Mucosa of stomach (tissue), 1 donor: ENCODE data around the gene IL6R.
A peak's percentile ranks its signal among the peaks of the same experiment; 100 is the strongest.

ENCODE experiments used
- H3K27me3 ChIP-seq: one replicate; pipeline ENCODE4 v1.7.0; 2013; ENCODE audit warnings: mild to moderate bottlenecking, low read length; ENCODE audit not compliant: control insufficient read depth, insufficient read depth
- H3K36me3 ChIP-seq: one replicate; pipeline ENCODE4 v1.7.0; 2013; ENCODE audit warnings: low read length; ENCODE audit not compliant: control insufficient read depth, insufficient read depth
- H3K4me1 ChIP-seq: one replicate; pipeline ENCODE4 v1.7.0; 2013; ENCODE audit warnings: mild to moderate bottlenecking, low read length; ENCODE audit not compliant: control insufficient read depth, insufficient read depth
- H3K4me3 ChIP-seq: one replicate; pipeline ENCODE4 v1.7.0; 2013; ENCODE audit warnings: low read length
- H3K9ac ChIP-seq: one replicate; pipeline ENCODE4 v1.7.0; 2013; ENCODE audit warnings: mild to moderate bottlenecking, low read length, moderate library complexity
- H3K9me3 ChIP-seq: one replicate; pipeline ENCODE4 v1.7.0; 2013; ENCODE audit warnings: mild to moderate bottlenecking, low read length, moderate library complexity; ENCODE audit not compliant: control insufficient read depth
- donor health status: Pancreatic carcinoma.

IL6R gene

GRCh38 chr1:154408174-154408777, 3.1 kb downstream of the IL6R start:
- peak overlapping the region; percentile 84 for H3K9ac ChIP-seq
- H3K4me3 ChIP-seq, result peak overlapping the region; percentile 88
- peaks cover 40% of the 10 kb centered on the region for H3K4me1 ChIP-seq
- no peaks in the 10 kb centered on the region for H3K27me3 ChIP-seq
- H3K9me3 ChIP-seq, result no peaks in the 10 kb centered on the region
- H3K36me3 ChIP-seq, result no peaks in the 10 kb centered on the region

- H3K9me3 ChIP-seq, result no peaks in the 10 kb centered on the region
- H3K27me3 ChIP-seq, result no peaks in the 10 kb centered on the region
- H3K9ac ChIP-seq, result no peak overlapping the region
- no peak overlapping the region for H3K4me3 ChIP-seq
- H3K4me1 ChIP-seq, result peaks cover 46% of the 10 kb centered on the region
- no peaks in the 10 kb centered on the region for H3K36me3 ChIP-seq
These were observed 5.2 kb downstream of the IL6R start for GRCh38 chr1:154410185-154410827.

GRCh38 chr1:154411525-154411924, 6.4 kb downstream of the IL6R start:
- peaks cover 48% of the 10 kb centered on the region for H3K4me1 ChIP-seq
- no peaks in the 10 kb centered on the region for H3K36me3 ChIP-seq
- no peak overlapping the region for H3K9ac ChIP-seq
- no peaks in the 10 kb centered on the region for H3K27me3 ChIP-seq
- no peak overlapping the region for H3K4me3 ChIP-seq
- H3K9me3 ChIP-seq, result no peaks in the 10 kb centered on the region

DNA sequence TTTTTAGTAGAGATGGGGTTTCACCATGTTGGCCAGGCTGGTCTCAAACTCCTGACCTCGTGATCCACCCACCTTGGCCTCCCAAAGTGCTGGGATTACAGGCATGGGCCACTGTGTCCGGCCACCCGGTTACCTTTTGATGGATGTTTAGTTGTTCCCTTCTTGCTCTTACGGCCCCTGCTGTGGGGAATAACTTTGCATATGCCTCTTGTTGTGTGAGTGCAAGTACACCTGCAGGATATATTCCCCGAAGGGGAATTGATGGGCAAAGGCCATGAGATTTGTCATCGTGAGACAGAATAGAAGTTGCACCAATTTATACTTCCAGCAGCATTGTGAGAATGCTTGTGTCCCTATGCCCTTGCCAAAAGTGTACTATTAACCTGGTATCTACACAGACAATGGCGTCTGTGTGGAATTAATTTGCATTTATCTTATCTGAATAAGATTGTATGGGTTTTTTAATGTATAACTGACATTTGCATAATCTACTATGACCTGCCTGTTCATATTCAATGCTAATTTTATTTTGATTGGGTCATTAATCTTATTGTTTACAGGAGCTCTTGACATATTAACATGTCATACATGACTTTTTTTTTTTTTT, 8.1 kb downstream of the IL6R start:
- no peaks in the 10 kb centered on the region for H3K27me3 ChIP-seq
- H3K4me3 ChIP-seq, result no peak overlapping the region
- no peak overlapping the region for H3K9ac ChIP-seq
- no peaks in the 10 kb centered on the region for H3K36me3 ChIP-seq
- H3K4me1 ChIP-seq, result peaks cover 46% of the 10 kb centered on the region
- no peaks in the 10 kb centered on the region for H3K9me3 ChIP-seq

GRCh38 chr1:154414606-154415005, 9.5 kb downstream of the IL6R start:
- Histone ChIP-seq H3K4me1 (peaks cover 52% of the 10 kb centered on the region), H3K9me3 (no peaks in the 10 kb centered on the region), H3K9ac (no peak overlapping the region), H3K27me3 (no peaks in the 10 kb centered on the region), H3K4me3 (no peak overlapping the region), H3K36me3 (no peaks in the 10 kb centered on the region)

GRCh38 chr1:154416471-154417337, 11.6 kb downstream of the IL6R start:
- no peaks in the 10 kb centered on the region for H3K27me3 ChIP-seq
- peaks cover 71% of the 10 kb centered on the region for H3K4me1 ChIP-seq
- H3K4me3 ChIP-seq, result no peak overlapping the region
- no peak overlapping the region for H3K9ac ChIP-seq
- H3K9me3 ChIP-seq, result no peaks in the 10 kb centered on the region
- peaks cover 4% of the 10 kb centered on the region for H3K36me3 ChIP-seq

DNA sequence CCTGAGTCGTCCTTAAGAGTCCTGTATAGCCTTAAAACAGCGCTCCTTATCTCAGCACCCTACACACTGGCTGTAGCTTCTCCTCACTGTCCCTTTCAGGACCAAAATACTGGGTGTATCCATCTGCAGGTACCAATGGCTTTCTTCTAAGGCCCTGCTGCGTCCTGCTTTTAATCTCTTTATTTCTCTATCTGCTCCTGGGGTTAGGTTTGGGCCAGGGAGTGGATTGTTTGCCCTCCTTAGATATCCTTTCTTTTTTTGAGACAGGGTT, 12.1 kb downstream of the IL6R start:
- H3K9ac ChIP-seq, result no peak overlapping the region
- peaks cover 4% of the 10 kb centered on the region for H3K36me3 ChIP-seq
- peaks cover 74% of the 10 kb centered on the region for H3K4me1 ChIP-seq
- H3K4me3 ChIP-seq, result no peak overlapping the region
- H3K9me3 ChIP-seq, result no peaks in the 10 kb centered on the region
- no peaks in the 10 kb centered on the region for H3K27me3 ChIP-seq

DNA sequence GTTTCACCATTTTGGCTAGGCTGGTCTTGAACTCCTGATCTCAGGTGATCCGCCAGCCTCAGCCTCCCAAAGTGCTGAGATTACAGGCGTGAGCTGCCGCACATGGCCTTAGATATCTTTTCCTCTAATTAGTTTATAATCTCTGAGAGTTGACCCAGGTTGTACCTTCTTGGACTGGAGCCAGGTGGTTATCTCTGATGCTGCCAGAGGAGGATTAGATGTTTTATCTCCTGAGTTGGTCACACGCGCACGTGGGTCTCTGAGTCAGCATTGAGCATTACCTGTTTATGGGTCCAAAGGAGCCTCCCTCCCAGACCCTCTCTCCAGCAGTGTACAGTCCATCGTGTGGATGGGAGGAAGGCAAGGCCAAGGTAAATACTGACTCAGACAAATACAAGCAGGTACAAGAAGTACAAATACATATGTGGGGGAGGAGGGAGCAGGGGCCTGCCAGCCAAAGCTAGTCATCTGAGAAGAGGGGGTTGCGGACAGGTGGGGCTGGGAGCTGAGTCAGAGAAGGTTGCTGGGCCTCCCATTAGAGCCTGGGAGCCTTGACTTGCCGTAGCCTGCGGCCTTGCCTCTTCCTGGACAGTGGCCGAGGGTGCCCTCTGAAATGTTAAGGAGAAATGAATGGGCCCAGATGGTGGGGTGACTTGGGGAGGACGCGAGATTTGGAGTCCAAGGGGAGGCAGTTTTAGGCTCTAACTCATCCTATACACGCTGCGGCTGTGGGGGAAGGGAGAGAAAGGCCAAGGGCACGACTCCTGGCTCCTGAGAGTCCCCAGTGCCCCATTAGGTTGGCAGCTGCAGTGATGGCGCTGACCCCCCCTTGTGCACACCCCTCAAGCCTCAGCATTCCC, 13.1 kb downstream of the IL6R start:
- H3K4me3 ChIP-seq, result no peak overlapping the region
- no peaks in the 10 kb centered on the region for H3K27me3 ChIP-seq
- peak overlapping the region; percentile 60 for H3K9ac ChIP-seq
- H3K36me3 ChIP-seq, result peaks cover 4% of the 10 kb centered on the region
- H3K9me3 ChIP-seq, result no peaks in the 10 kb centered on the region
- peaks cover 75% of the 10 kb centered on the region for H3K4me1 ChIP-seq

DNA sequence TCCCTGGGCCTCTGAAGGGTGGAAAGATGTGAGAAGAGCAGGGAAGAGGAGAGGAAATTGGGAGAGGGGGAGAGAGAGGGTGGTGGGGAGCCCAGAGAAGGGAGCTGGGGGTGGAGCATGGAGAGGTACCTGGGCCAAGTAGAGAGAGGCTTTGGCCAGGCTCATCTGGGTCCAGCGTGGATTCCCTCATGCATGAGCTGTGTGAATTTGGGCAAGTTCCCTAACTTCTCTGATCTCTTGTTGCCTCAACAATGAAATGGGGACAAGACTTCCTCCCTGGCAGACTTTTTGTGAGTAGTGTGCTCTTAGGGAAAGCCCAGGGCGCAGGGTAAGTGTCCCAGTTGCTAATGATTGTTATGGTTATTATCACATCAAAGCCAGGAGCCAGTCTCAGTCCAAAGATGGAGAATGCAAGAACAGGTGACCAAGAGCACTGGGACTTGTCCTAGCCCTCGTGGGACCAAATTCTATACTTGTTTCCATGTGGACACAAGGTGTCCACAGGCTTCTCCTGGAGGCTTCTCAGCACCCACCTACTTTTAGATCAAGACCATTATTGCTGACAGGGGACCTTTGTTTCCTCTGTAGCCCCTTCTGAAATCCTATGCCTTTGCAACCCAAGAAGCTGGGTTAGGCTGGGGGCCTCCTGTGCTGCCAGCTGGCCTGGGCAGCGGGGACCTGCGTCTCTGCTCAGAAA, 13.9 kb downstream of the IL6R start:
- H3K36me3 ChIP-seq, result peaks cover 4% of the 10 kb centered on the region
- H3K4me3 ChIP-seq, result no peak overlapping the region
- peak overlapping the region; percentile 60 for H3K9ac ChIP-seq
- H3K27me3 ChIP-seq, result no peaks in the 10 kb centered on the region
- H3K4me1 ChIP-seq, result peaks cover 76% of the 10 kb centered on the region
- H3K9me3 ChIP-seq, result no peaks in the 10 kb centered on the region

DNA sequence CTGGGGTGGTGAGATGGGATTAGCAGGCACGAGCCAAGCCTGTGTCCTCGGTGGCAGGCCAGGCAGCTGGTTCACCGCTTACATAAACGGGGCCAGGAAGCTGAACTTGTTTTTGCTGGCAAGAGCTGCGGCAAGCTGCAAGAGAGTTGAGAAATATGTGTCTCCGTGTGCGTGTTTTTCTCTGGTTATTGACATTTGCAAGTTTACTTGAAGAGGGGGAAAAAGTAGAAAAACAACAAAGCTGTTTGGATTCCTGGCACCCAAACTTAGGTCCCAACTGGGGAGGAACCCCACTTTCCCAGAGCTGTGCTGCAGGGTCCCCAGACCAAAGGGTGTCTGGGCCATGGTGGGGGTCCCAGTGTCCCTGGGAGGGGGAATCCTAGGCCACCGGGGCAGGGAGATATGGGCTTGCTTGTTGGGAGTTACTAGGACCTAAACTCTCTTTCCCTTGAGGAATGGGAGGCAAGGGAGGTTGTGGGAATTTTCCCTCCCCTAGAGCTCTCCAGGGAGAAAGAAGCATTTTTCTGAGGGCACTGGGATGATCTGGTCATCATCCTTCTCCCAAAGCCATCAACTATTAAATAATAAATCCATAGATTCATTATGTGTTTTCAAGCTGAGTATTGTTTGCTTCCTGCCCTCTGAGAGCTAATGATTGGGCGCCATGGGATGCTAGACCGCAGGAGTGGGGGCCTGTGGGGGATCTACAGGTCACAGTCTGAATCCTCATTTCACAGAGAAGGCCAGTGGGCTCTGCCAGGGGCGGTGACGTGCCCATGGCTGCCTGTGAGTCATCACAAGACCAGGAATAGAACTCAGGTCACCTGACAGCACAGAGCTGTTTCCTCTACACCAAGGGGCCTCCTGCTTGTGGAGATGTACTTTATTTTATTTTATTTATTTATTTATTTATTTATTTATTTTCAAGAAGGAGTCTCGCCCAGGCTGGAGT, 14.8 kb downstream of the IL6R start:
- Histone ChIP-seq H3K27me3 (no peaks in the 10 kb centered on the region), H3K9ac (peak overlapping the region; percentile 60), H3K36me3 (peaks cover 4% of the 10 kb centered on the region), H3K4me1 (peaks cover 77% of the 10 kb centered on the region), H3K9me3 (no peaks in the 10 kb centered on the region), H3K4me3 (no peak overlapping the region)
